CD4-positive, alpha-beta T cell treated with Interleukin-10 for 1 hour (primary cell): ENCODE measurements around the gene TRIM9.

ENCODE experiments used
- DNase-seq: peaks from one replicate; pipeline ENCODE4 v3.0.0-alpha.2; 2020

Gene TRIM9

DNA sequence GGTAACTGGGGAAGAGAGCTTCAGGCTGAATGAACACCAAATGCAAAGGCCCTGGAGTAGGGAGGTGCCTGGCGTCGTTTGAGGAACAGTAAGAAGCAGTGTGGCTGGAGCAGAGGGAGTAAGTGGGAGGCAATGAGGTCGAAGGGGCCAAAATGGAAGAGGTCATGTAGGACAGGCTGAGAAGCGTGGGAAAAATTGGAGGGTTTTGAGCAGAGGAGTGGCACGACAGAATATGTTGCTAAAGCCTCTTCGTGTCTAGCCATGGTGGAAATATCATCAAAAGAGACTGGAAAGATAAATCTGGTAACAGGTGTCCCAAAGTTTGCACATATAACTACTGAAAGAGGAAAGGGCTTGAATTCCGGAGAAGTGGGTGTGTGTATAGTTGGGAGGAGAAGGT is 1.9 kb downstream of the TRIM9 start:
- DNase-seq: no peak

DNA sequence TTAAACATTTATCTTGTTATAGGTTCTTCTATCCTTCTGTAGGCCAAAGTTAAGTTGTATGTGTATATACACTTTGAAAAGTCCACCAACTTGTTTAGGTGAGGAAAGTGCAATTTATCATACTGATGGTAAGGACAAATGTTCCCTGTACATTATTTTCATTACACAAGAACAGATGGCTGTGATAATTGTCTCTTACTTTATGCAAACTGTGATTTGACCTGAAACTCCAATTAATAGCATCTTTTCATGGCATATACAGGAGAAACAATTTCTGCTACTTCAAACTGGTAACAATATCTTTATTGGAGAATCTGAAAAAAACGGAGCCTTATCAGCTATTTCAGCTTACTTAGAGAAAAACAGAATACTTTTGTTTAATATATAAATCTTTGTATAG is 5.6 kb downstream of the TRIM9 start:
- DNase-seq: no peak

DNA sequence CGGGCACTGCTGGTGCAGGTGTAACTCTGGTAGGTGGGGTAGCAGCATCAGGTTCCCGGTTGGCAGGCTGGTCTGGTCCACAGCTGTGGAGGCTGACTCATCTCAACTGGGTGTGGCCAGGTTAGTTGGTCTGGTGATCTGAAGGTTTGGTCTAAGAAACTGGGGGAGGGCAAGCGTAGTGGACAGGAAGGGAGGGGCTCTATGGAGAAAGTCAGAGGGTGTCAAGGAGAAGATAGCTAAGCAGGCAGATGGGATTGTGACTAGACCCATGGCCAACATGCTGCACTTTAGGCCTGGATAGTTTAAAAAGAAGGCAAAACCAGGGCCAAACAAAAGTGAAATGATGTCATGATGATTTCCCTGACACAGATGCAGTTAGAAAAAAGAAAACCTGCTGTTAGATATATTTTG is 7.9 kb downstream of the TRIM9 start:
- no peak for DNase-seq

DNA sequence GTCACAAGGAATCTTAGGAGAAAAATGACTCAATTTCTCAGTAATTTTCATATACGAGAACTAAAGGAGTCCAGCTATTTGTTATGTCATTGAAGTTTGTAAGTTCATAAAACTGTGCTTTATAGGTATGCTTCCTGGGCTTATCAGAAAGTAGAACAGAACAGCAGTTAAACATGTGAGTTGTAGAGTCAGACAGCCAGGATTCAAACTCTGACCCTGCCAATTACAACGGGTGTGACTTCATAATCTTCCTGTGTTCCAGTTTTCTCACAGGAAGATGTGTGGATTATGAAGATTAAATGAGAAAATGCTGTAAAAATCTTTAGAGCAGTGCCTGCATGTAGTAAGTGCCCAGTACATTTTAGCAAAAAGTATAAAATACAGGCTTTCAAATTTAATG is 8.9 kb downstream of the TRIM9 start:
- DNase-seq: no peak

DNA sequence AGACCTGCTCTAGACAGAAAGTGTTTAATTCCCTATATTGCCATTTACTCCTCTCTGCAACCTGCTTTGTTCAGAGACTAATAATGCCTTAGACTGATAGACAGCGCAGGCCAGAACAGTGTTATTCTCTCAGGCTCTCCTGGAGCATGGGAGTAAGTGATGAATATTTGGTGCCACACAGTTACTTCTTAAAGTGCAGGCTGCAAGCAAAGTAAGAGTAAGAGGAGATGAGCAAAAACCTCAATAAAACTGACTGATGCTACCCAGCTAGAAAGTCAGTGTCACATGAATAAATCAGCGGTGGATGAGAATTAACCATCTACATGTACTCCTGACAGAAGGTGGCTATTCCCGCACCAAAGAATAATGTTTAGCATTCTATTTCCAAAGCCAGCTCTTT is 9.9 kb downstream of the TRIM9 start:
- no peak for DNase-seq

DNA sequence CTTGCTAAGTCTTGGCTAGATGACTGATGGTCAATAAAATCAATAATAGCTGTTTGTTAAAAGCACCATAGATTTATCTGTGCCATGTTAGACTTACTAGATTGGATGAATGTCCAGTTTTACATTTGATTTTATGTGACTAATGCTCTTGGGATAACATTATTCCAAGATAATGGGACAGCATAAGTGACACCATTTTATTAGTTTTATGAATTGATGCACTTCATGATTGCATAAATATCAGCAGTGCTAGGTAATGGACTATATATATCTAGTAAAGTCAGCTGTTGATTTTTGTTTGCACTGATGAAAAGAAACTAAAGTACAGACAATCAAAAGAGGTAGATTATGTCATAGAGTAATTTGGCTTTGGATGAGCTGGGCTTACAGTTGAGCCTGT is 10.4 kb downstream of the TRIM9 start:
- no peak for DNase-seq

DNA sequence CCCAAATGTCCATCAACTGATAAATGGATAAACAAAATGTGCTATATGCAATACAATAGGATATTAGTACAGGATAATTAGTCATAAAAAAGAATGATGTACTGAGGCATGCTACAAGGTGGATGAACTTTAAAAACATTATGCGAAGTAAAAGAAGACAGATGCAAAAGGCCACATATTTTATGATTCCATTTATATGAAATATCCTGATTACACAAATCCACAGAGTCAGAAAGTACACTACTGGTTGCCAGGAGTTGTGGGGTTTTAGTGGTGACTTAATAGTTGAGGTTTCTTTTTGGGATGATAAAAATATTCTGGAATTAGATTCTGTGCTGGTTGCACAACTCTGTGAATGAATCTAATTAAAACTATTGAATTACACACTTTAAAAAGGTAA is 12.6 kb downstream of the TRIM9 start:
- DNase-seq: no peak

DNA sequence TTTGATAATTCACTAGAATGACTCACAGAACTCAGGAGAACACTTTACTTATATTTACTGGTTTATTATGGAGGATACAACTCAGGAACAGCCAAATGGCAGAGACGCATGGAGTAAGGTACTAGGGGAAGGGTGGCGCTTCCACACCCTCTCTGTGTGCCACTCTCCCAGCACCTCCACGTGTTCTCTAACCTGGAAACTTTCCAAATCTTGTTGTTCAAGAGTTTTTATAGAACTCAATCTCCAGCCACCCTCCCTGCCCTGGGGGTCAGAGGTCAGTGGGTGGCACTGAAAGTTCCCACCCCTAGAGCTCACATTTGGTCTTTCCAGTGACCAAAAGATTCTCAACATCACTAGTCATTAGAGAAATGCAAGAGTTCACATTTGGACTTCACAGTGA is 13.2 kb downstream of the TRIM9 start:
- no peak for DNase-seq

DNA sequence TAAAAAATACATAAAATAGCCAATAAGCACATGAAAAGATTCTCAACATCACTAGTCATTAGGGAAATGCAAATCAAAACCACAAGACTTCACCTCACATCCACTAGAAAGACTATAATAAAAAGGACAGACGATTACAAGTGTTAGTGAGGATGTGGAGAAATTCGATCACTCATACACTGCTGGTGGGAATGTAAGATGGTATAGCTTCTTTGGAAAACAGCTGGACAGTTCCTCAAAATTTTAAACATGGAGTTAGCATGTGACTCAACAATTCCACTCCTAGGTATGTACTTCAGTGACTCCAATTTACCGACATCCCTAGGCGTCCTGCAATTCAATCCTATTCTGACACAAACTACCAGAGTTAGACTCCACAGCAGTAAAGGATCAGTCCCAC is 13.7 kb downstream of the TRIM9 start:
- no peak for DNase-seq

DNA sequence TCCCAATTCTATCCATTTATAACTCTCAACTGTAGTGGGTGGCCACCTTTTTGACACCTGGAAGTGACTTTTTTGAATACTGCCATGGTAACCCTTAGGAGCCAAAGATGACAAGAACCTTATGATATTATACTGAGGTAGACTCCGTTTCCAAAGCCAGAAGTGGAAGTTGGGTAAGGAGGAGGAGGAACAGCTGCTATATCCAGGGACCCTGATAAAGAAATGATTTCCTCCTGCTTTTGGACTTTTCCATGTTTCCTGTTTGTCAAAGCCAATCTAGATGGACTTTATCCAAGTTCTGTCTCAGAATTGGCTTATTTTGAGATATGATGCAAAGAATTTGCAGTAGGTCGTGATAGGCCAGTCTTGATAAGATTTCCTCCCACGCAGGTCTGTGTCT is 14.3 kb downstream of the TRIM9 start:
- DNase-seq: no peak

DNA sequence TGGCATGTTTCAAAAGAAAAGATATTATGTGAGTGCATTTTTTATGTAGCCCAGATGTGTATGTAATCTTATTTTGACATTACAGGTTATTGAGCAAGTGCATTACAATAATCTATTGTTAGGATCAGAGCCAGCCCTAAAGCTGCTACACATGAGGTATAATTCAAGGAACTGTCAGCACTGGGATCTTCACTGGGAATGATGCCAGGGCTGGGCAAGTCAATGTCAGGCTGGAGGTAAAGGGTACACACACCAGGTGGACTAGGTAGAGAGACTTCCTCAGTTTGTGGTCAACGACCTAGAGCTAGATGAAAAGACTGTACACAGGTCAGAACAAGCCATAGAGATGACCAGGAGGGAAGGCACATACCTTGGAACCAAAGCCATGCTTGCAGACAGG is 15.4 kb downstream of the TRIM9 start:
- no peak for DNase-seq

DNA sequence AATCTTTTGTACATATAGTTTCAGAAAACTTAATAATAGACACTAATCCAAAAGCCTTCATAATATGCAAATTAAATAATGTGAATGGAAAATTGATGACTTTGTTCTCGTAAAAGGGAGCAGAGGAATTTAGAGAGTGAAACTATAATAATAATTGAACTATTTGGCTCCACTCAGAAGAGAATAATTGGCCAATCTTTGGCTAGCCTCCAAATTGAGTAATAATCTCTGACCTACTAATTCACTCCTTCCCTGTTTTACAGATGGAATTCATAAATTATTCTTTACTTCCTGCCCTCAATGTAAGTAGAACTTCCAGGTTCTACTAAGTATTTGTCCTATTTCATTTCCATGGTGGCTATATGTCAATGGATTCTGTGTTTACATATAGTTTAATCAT is 15.8 kb downstream of the TRIM9 start:
- DNase-seq: no peak

DNA sequence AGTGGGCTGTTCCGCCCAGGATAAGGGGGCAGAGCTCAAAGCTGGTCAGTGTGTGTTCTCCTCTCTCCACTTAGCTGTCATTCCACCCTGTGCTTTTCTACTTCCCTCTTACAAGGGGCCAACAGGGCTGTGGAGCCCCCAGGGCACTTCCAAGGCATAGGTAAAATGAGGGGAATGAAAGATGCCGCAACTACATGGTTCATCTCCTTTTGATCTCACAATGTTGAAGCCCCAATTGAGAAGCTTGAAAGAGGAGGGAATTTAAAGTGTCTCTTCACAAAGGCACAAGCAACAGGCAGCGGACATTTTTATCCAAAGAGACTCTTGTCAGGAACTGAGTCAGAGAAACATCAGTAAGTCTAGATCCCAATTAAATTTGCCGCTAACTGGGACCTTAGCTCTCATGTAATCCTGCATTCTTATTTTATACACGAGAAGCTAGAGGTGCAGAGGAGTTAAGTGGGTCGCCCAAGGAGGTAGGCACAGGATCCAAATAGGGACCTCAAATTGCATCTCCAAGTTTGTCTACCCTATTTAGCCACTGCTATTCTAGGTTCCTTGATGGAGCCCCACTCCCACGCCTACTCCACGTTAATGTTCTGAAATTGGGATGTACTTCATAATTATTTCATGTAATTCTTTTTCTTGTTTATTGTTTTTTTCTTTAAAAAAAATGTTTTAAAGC is 20.1 kb downstream of the TRIM9 start:
- DNase-seq: no peak

DNA sequence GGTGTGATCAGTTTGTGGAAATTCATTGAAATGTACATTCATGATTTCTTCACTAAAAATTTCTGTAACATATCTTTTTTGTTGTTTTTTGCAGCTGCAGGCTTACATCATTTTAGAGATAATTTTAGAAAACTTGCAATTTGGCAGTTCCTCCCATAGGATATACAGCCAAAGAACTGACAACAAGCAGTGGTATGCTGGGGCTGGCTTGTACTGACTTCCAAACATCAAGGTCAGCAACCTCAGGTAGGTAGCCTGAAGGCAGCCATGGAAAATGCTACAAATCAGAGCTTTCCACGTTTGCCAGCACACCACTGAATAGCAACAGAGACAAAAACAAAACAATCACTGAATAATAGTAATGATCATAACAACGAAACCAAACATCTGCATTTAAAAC is 21.2 kb downstream of the TRIM9 start:
- no peak for DNase-seq

DNA sequence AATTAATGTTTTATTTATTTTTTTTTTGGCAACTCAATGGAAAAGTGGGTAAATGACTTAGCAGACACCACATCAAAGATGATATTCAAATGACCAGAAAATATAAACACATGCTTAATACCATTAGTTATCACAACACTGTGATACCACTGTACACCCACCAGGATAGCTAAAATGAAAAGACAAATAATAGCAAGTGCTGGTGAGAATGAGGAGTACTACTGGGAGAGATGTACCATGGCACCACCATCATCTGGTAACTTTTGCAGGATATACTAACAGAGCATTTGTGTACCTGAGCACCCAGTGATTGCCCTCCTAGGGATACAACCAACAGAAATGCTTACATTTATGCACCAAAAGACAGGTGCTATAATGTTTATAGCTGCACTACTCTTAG is 21.9 kb downstream of the TRIM9 start:
- no peak for DNase-seq

DNA sequence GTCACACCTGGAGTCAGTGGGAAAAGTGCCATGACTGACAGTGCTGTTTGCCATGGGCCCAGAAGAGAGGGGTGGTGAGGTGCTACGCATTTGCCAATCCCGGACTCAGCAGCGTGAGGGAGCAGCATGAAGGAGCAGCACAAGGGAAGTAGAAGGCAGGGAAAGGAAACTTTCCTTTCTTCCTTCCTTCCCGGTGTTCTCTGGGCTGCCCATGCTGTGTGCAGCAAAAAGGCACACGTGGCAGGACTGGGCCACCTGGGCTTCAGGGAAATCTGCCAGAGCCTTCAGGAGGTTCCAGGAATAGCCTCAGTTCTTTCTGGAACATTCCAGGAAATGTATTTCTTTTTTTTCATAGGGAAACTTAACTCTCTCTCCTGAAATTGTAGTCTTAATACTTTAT is 23.0 kb downstream of the TRIM9 start:
- no peak for DNase-seq

DNA sequence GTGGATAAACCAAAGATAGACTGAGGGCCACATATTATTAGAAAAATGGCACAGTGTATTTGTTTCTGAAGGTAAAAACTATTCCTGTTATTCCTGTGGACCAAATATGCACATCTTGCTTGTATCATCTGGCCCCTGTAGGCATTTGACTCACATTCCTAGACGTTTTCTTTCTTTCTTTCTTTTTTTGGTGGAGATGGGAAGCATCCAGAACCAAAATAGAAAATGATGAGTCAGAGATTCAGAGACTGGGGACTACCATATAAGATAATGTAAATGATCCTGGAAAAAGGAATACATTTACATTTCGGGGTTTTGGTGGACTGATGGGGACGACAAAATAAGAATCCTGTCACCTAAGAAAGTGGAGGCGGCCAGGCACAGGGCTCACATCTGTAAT is 24.2 kb downstream of the TRIM9 start:
- no peak for DNase-seq

DNA sequence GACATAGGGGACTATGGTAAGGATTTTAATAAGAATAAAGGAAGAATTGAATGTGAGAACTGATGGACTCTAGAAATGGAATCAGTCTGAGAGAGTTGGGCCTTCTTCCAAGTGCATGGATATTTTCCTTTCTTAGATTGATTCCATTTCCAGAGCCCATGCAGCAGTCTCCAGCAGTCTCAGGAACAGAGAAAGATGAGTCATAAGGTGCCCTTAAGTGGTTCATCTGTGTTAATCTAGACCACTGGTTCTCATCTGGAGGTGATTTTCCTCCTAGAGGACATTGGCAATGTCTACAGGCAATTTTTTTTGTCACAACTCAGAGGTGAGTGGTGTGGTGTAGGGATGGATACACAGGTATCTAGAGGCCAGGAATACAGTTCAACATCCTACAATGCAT is 25.9 kb downstream of the TRIM9 start:
- DNase-seq: no peak

DNA sequence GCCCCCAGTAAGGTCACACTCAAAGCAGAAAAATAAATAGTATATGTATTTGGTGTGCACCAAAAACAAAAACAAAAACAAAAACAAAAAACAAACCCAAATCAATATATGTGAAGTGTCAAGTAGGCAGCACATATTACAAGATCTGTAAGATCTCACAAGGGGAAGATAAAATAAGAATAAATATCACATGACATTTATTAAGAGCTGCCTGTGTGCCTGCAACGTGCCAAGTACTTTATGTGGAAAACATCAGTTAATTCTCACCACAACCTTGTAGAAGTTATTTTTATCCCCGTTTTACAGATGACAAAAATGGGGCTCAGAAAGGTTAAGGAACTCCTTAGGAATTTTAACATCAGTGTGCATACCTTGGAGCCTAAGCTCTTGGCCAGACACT is 26.6 kb downstream of the TRIM9 start:
- no peak for DNase-seq

DNA sequence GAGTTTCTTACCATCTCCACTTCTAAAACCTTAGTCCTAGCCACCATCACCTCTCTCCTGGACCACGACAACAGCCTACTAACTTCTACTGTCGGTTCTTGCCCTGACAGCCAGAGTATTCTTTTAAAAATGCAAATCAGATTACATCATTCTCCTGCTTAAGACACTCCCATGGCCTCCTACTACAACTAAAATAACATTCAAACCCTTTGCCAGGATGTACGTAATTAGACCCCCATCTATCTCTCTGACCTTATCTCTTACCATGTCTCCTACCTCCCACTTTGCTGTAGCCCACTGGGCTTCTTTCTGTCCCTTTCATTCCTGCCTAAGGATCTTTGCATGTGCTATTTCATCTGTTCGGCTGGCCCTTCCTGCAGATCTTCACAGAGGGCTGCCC is 27.6 kb downstream of the TRIM9 start:
- DNase-seq: no peak

DNA sequence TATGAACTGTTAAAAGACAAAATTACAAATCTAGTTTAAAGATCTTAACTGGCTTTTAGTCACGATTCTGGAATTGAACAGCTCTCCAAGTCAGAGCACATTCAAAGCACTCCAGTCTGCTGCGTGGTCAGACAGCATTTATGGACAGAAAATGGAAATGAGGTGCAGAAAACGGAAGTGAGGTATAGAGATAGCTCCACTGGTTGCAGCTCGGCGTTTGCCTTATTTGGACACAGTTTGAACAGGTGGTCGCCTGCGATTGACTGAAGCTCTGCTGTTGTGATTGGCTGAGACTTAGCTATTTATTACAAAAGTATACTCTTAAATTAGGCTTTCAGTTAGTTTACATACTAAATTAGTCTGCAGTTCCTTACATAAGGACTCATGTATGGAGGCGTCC is 28.3 kb downstream of the TRIM9 start:
- DNase-seq: no peak

DNA sequence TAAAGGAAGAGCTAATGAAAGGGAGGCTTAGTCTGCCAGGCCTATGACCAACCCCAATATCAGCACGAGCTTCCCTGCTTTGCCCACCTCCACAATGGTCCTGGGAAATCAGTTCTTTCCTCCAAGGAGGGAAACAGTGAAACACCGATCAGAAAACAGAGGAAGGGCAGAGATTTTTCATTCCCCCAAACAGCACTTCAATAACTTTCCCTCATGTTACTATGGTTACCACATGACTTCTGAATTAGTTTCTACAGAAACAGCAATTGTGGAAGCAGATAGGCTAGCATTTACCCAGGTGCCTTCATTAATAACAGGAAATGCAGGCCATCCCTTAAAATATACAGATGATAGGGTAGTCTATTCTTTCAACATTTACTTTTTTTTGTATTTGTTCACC is 35.9 kb downstream of the TRIM9 start:
- DNase-seq: no peak

DNA sequence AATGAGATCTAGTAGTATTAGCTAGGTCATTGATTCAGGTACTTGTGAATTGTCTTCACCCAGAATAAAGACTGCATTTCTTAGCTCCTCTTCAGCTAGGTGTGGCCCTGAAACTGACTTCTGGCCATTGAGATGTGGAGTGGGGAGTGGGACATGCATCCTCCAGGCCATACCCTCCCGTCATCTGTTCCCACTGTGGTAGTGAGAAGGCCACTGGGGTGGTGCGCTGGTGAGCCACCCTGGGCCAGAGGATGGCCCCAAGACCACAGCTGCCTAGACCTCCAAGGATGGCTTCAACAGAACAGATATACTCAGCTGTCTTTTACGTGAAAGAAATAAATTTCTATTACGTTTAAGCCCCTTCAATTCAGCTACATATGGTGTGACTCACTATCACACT is 36.5 kb downstream of the TRIM9 start:
- no peak for DNase-seq

DNA sequence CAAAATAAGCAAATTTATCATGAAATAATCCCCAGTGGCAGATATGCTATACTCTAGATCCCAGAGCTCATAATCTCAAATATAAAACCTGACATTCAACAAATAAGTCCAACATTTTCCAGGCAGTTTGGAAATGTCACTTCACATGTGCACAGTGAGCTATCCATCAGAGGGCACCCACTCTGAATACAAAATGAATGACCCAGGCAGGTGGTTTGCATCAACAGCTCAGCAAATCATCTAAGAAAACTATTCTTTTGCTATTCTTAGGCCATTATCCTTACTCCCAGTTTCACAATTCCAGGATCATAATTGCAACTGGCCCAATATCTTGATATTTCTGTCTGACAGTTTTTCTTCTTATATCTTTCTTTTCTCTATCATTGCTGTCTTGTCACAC is 38.5 kb downstream of the TRIM9 start:
- no peak for DNase-seq

DNA sequence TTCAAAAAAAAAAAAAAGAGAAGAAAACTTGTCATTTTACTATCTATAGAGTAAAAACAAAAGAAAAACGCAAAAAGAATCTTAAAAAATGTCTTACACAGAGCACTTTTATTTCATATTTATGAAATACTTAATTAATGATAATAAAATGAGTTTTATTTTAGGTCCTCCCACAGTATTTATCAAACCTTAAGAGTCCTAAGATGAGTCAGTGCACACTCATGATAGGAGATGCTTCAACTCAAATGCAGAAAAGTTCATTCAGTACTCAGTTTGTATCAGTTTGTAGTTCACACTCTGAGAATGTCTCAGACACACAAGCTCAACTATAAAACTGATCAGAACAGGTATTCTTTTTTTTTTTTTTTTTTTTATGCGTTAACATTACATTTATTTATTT is 41.7 kb downstream of the TRIM9 start:
- DNase-seq: no peak

DNA sequence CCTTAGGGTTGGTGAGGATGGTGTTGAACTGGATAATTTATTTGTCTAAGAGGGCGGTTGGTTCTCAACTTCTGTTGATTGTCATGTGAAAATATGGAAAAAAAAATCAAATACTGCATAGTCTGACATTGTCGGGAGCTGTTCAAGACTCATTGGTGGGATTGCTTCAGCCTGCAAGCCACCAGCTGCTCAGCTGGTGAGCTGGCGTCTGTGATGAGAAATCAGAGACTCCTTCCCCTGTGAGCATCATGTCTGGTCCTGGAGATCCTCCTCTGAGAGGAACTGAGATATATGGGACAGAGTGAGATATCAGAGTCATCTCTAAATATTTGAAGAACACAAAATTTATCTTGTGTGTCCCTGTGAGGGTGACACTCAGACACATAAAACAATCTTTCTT is 49.9 kb downstream of the TRIM9 start:
- DNase-seq: no peak
